ENCODE data around the gene NUP188.

The NUP188 gene

GRCh38 chr9:128913995-128914772 is 33.3 kb upstream of the NUP188 start:
- DNase-seq (ENCODE audit: low spot score), result no peak

- no peak for DNase-seq (ENCODE audit: low spot score)
Observed at GRCh38 chr9:128916204-128916603, 31.3 kb upstream of the NUP188 start.

GRCh38 chr9:128916745-128917144 is 30.8 kb upstream of the NUP188 start:
- DNase-seq (ENCODE audit: low spot score), result no peak

- DNase-seq (ENCODE audit: low spot score), result no peak
Observed at GRCh38 chr9:128917151-128917849, 30.2 kb upstream of the NUP188 start.

GRCh38 chr9:128918921-128919320 is 28.6 kb upstream of the NUP188 start:
- DNase-seq (ENCODE audit: low spot score), result no peak

GRCh38 chr9:128919402-128920089 is 28.0 kb upstream of the NUP188 start:
- no peak for DNase-seq (ENCODE audit: low spot score)

GRCh38 chr9:128920381-128921058 is 27.0 kb upstream of the NUP188 start, which contains the start of gene PHYHD1:
Gene PHYHD1 (plus strand): TSS chr9:128920982. CDS start chr9:128922324, 1,342 bp downstream.
- DNase-seq (ENCODE audit: low spot score), result no peak

GRCh38 chr9:128921881-128922763 is 25.4 kb upstream of the NUP188 start:
- DNase-seq (ENCODE audit: low spot score), result peak; percentile 67

GRCh38 chr9:128923493-128923883 is 24.0 kb upstream of the NUP188 start:
- DNase-seq (ENCODE audit: low spot score), result no peak

GRCh38 chr9:128927731-128928411 is 19.6 kb upstream of the NUP188 start:
- peak; percentile 65 for DNase-seq (ENCODE audit: low spot score)

GRCh38 chr9:128928624-128929023 is 18.9 kb upstream of the NUP188 start:
- DNase-seq (ENCODE audit: low spot score), result no peak

- no peak for DNase-seq (ENCODE audit: low spot score)
Observed at GRCh38 chr9:128929560-128929959, 17.9 kb upstream of the NUP188 start.

- no peak for DNase-seq (ENCODE audit: low spot score)
Observed at GRCh38 chr9:128933731-128934130, 13.8 kb upstream of the NUP188 start.

GRCh38 chr9:128936171-128936865 is 11.2 kb upstream of the NUP188 start:
- DNase-seq (ENCODE audit: low spot score), result no peak

- DNase-seq (ENCODE audit: low spot score), result no peak
Observed at GRCh38 chr9:128937310-128938165, 10.0 kb upstream of the NUP188 start.

GRCh38 chr9:128940271-128940921 is 7.1 kb upstream of the NUP188 start:
- DNase-seq (ENCODE audit: low spot score), result no peak

GRCh38 chr9:128940946-128941755 is 6.3 kb upstream of the NUP188 start:
- DNase-seq (ENCODE audit: low spot score), result no peak

All from kidney tubule cell (primary cell).